K562 (cell line): Measurements from ENCODE around the gene KMT2A. TPM values are rescaled to one million over a fixed set of nuclear protein-coding genes. Genes with fewer than 3 reads are reported as not detected.

ENCODE experiments used
- CBFB ChIP-seq: sonication (generic); formaldehyde crosslinking; IDR thresholded peaks from 2 replicates; pipeline ENCODE4 v1.4.0; 2020; ENCODE audit warnings: mild to moderate bottlenecking, missing genetic modification reagents
- DPF2 ChIP-seq: fragments of 450-650 bp; IDR thresholded peaks from 2 replicates; pipeline ENCODE4 v1.6.1; 2016
- EP300 ChIP-seq: IDR thresholded peaks from 2 replicates; pipeline ENCODE4 v1.6.1; 2012; ENCODE audit warnings: low read length, improper control_type of control experiment
- KAT8 ChIP-seq: fragments of 450-650 bp; IDR thresholded peaks from 2 replicates; pipeline ENCODE4 v1.6.1; 2016; ENCODE audit warnings: low read depth, mild to moderate bottlenecking
- KHSRP ChIP-seq: fragments of 450-650 bp; IDR thresholded peaks from 2 replicates; pipeline ENCODE4 v1.6.1; 2017
- MAFG ChIP-seq: fragments of 450-650 bp; conservative IDR thresholded peaks from 2 replicates; pipeline ENCODE4 v1.6.1; 2016; ENCODE audit warnings: missing genetic modification characterization, missing compliant biosample characterization
- MEIS2 ChIP-seq: fragments of 450-650 bp; IDR thresholded peaks from 2 replicates; pipeline ENCODE4 v1.6.1; 2014; ENCODE audit warnings: mild to moderate bottlenecking; ENCODE audit not compliant: partially characterized antibody
- MYNN ChIP-seq, 2 experiments: sonication (generic); formaldehyde crosslinking in 1 of 2; IDR thresholded peaks; 2 replicates each; pipeline versions ENCODE4 v1.5.0 to v1.6.1; 2016 to 2020; ENCODE audit warnings: antibody characterized with exemption in 1 of 2, missing genetic modification reagents in 1 of 2
- NONO ChIP-seq, 2 experiments: fragments of 200-400 bp in 1 of 2; fragments of 450-650 bp in 1 of 2; formaldehyde crosslinking in 1 of 2; IDR thresholded peaks; 2 replicates each; pipeline ENCODE4 v1.6.1; 2017; ENCODE audit warnings: low read depth in 2 of 2, mild to moderate bottlenecking in 2 of 2, moderate library complexity in 2 of 2, low read length in 1 of 2
- PHB2 ChIP-seq: fragments of 450-650 bp; IDR thresholded peaks from 2 replicates; pipeline ENCODE4 v1.6.1; 2017; ENCODE audit warnings: low read depth
- PTTG1 ChIP-seq: fragments of 450-650 bp; IDR thresholded peaks from 2 replicates; pipeline ENCODE4 v1.6.1; 2016; ENCODE audit warnings: low read depth, mild to moderate bottlenecking, missing genetic modification characterization, missing compliant biosample characterization
- SNRNP70 ChIP-seq: fragments of 200-400 bp; formaldehyde crosslinking; optimal IDR thresholded peaks from 2 replicates; pipeline ENCODE3; 2017; ENCODE audit warnings: low read depth, low read length
- TEAD1 ChIP-seq, 2 experiments: fragments of 450-650 bp in 1 of 2; sonication (generic) in 1 of 2; formaldehyde crosslinking; IDR thresholded peaks; 2 replicates each; pipeline versions ENCODE4 v1.4.0 to v1.8.0; 2020 to 2022; ENCODE audit warnings: mild to moderate bottlenecking in 2 of 2, missing genetic modification reagents in 1 of 2
- THRAP3 ChIP-seq: fragments of 450-650 bp; IDR thresholded peaks from 2 replicates; pipeline ENCODE4 v1.6.1; 2016; ENCODE audit warnings: mild to moderate bottlenecking, inconsistent platforms, borderline replicate concordance
- TSC22D4 ChIP-seq: fragments of 450-650 bp; IDR thresholded peaks from 2 replicates; pipeline ENCODE4 v1.6.1; 2016; ENCODE audit warnings: missing genetic modification characterization, missing biosample characterization, control low read depth
- ZC3H4 ChIP-seq: sonication (generic); formaldehyde crosslinking; IDR thresholded peaks from 2 replicates; pipeline ENCODE4 v1.9.0; 2021; ENCODE audit warnings: missing genetic modification reagents, borderline replicate concordance
- ZNF174 ChIP-seq: fragments of 250-450 bp; sonication (Bioruptor Pico); IDR thresholded peaks from 2 replicates; pipeline ENCODE4 v1.4.0; 2020; ENCODE audit warnings: mild to moderate bottlenecking
- ZNF197 ChIP-seq: fragments of 200-800 bp; sonication (Bioruptor generic); IDR thresholded peaks from 2 replicates; pipeline ENCODE4 v1.6.1; 2016; ENCODE audit warnings: low read depth, missing genetic modification characterization, missing compliant biosample characterization
- ZNF239 ChIP-seq: fragments of 250-450 bp; sonication (Bioruptor Pico); IDR thresholded peaks from 2 replicates; pipeline ENCODE4 v1.4.0; 2020; ENCODE audit warnings: mild to moderate bottlenecking
- ZNF354B ChIP-seq: fragments of 250-450 bp; sonication (Bioruptor Pico); IDR thresholded peaks from 2 replicates; pipeline ENCODE4 v1.4.0; 2020
- polyA plus RNA-seq, 8 experiments: library from polyadenylated mRNA; depleted of rRNA in 4 of 8; stranded (reverse) in 5 of 8; unstranded in 3 of 8; fragments of >200 nt; fragmentation: Nextera tagmentation in 2 of 8; fragmentation: Illumina TruSeq in 1 of 8; extraction: Ambion mirVana in 2 of 8; extraction: Trizol in 1 of 8; gene quantifications; 2 replicates each; pipeline versions ENCODE4 v1.2.1 to v1.2.3, GENCODE V29; 2011 to 2014; ENCODE audit warnings: inconsistent platforms in 1 of 8, missing spikeins in 1 of 8
- total RNA-seq, 7 experiments: library from RNA; depleted of rRNA in 6 of 7; stranded (reverse); fragments of >200 nt in 6 of 7; fragmentation: Illumina TruSeq in 2 of 7; extraction: Trizol in 2 of 7; gene quantifications; 2 replicates each; pipeline versions ENCODE4 v1.2.1 to v1.2.3, GENCODE V29; 2011 to 2021; ENCODE audit warnings: low replicate concordance in 1 of 7
- TF ChIP-seq, protein P1 (sequence below): fragments of 450-650 bp; IDR thresholded peaks from 2 replicates; pipeline ENCODE4 v1.6.1; 2016; ENCODE audit warnings: missing biosample characterization, missing genetic modification characterization
- TF ChIP-seq, protein P2 (sequence below): IDR thresholded peaks from 2 replicates; pipeline ENCODE4 v1.6.1; 2012; ENCODE audit warnings: low read depth, low read length, improper control_type of control experiment, borderline replicate concordance
- TF ChIP-seq, protein P3 (sequence below), 2 experiments: fragments of 450-650 bp; IDR thresholded peaks; 2 replicates each; pipeline ENCODE4 v1.6.1; 2018; ENCODE audit warnings: mild to moderate bottlenecking in 2 of 2, low read depth in 1 of 2; ENCODE audit not compliant: partially characterized antibody in 2 of 2

The KMT2A gene
- total and polyA plus RNA-seq, 9 of the 15 experiments (the other 6 are each of a cell fraction or from before 2014, with no cell fraction given) = 9.6 to 59.9 (median 32.6) TPM

DNA sequence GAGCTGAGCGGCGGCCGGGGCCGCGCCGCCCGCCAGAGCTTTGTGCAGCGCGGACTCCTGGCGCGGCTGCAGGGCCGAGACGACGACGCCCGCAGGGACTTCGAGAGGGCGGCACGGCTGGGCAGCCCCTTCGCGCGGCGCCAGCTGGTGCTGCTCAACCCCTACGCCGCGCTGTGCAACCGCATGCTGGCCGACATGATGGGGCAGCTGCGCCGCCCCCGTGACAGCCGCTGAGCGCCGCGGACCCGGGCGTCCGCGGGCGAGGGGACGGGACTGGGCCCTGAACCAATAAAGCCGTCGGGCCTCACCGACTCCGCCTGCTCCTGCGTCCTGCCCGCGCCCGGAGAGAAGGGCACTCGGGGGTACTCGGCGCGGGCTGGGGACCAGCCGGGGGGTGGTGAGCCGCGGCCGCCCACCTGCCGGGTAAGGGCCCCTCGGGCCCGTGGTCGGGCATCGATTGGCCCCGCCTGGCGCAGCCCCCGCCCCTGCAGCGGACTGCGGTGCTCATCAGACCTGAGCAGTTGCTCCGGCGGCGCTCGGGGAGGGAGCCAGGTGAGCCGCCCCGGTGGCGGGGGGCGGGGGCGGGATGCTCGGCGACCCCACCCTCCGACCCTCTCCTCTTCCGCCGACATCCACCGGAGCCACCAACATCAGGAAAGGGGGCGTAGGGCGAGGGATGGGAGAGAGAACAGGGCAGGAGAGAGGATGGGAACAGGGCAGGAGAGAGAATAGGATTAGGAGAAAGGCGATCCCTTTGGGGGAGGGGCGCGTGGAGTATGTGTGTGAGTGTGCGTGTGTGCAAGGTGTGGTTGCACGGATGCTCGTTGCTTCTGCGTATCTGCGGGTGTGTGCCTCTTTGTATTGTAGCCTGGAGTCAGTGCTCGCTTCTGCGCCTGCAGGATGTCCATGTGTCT lies 94.6 kb downstream of the KMT2A start, which contains the start of gene TMEM25 (continued):
- TF ChIP-seq TEAD1 (CRISPR knock-in tag; IDR thresholded peaks at IDR 0.05) (peak in 1 of 2 experiments; percentile 45; a peak in 1 of 4 replicates), TSC22D4 (tag) (no peak), KAT8 (no peak), SNRNP70 (no peak), DPF2 (0 out of 2 replicates have a peak, but pooled peaks have one; percentile 32), ZNF354B (CRISPR knock-in tag) (no peak), EP300 (no peak), CBFB (no peak), PTTG1 (tag) (no peak), ZNF174 (no peak), NONO (IDR thresholded peaks at IDR 0.05; ENCODE audit: low read depth in 2 of 2, low read length in 1 of 2) (peak; percentile 28 to 72; a peak in 2 of 4 replicates), ZC3H4 (CRISPR knock-in tag) (peak; percentile 40; the same call in 1 of the 2 replicates), PHB2 (no peak), MYNN (IDR thresholded peaks at IDR 0.05) (no peak), MYNN (CRISPR knock-in tag; IDR thresholded peaks at IDR 0.05) (no peak), ZNF197 (CRISPR knock-in tag) (no peak), ZNF239 (CRISPR knock-in tag) (no peak), MAFG (no peak), MEIS2 (no peak), KHSRP (no peak), THRAP3 (no peak)
- TF ChIP-seq, protein P1, sequence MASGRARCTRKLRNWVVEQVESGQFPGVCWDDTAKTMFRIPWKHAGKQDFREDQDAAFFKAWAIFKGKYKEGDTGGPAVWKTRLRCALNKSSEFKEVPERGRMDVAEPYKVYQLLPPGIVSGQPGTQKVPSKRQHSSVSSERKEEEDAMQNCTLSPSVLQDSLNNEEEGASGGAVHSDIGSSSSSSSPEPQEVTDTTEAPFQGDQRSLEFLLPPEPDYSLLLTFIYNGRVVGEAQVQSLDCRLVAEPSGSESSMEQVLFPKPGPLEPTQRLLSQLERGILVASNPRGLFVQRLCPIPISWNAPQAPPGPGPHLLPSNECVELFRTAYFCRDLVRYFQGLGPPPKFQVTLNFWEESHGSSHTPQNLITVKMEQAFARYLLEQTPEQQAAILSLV (tag) = no peak
- TF ChIP-seq, protein P2, sequence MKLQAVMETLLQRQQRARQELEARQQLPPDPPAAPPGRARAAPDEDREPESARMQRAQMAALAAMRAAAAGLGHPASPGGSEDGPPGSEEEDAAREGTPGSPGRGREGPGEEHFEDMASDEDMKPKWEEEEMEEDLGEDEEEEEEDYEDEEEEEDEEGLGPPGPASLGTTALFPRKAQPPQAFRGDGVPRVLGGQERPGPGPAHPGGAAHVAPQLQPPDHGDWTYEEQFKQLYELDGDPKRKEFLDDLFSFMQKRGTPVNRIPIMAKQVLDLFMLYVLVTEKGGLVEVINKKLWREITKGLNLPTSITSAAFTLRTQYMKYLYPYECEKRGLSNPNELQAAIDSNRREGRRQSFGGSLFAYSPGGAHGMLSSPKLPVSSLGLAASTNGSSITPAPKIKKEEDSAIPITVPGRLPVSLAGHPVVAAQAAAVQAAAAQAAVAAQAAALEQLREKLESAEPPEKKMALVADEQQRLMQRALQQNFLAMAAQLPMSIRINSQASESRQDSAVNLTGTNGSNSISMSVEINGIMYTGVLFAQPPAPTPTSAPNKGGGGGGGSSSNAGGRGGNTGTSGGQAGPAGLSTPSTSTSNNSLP = no peak
- TF ChIP-seq, protein P3, sequence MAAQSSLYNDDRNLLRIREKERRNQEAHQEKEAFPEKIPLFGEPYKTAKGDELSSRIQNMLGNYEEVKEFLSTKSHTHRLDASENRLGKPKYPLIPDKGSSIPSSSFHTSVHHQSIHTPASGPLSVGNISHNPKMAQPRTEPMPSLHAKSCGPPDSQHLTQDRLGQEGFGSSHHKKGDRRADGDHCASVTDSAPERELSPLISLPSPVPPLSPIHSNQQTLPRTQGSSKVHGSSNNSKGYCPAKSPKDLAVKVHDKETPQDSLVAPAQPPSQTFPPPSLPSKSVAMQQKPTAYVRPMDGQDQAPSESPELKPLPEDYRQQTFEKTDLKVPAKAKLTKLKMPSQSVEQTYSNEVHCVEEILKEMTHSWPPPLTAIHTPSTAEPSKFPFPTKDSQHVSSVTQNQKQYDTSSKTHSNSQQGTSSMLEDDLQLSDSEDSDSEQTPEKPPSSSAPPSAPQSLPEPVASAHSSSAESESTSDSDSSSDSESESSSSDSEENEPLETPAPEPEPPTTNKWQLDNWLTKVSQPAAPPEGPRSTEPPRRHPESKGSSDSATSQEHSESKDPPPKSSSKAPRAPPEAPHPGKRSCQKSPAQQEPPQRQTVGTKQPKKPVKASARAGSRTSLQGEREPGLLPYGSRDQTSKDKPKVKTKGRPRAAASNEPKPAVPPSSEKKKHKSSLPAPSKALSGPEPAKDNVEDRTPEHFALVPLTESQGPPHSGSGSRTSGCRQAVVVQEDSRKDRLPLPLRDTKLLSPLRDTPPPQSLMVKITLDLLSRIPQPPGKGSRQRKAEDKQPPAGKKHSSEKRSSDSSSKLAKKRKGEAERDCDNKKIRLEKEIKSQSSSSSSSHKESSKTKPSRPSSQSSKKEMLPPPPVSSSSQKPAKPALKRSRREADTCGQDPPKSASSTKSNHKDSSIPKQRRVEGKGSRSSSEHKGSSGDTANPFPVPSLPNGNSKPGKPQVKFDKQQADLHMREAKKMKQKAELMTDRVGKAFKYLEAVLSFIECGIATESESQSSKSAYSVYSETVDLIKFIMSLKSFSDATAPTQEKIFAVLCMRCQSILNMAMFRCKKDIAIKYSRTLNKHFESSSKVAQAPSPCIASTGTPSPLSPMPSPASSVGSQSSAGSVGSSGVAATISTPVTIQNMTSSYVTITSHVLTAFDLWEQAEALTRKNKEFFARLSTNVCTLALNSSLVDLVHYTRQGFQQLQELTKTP (IDR thresholded peaks at IDR 0.05; ENCODE audit: low read depth in 1 of 2, partially characterized antibody in 2 of 2) = no peak
